ENCODE results near the gene LRRC3.

Gene LRRC3

GRCh38 chr21:44455524-44456213 is 359 bp downstream of the LRRC3 start:
- peak overlapping the region; percentile 61 for H3K4me3 ChIP-seq (ENCODE audit: low read length)
- peak; percentile 25; the same call in 1 of the 2 replicates for TF ChIP-seq CTCF (conservative IDR thresholded peaks at IDR 0.05; ENCODE audit: low read length)
- DNase-seq (ENCODE audit: low read depth): peak; percentile 25

- peak overlapping the region; percentile 61 for H3K4me3 ChIP-seq (ENCODE audit: low read length)
Measured at GRCh38 chr21:44456214-44456914, 1.1 kb downstream of the LRRC3 start.

GRCh38 chr21:44456915-44457736 is 1.8 kb downstream of the LRRC3 start:
- TF ChIP-seq CTCF (conservative IDR thresholded peaks at IDR 0.05; ENCODE audit: low read length): no peak
- no peak overlapping the region for H3K4me3 ChIP-seq (ENCODE audit: low read length)
- no peak for DNase-seq (ENCODE audit: low read depth)

More at GRCh38 chr21:44456214-44456914, 1.1 kb downstream of the LRRC3 start:
- DNase-seq (ENCODE audit: low read depth): no peak
- no peak for TF ChIP-seq CTCF (conservative IDR thresholded peaks at IDR 0.05; ENCODE audit: low read length)

- no peak overlapping the region for H3K4me3 ChIP-seq (ENCODE audit: low read length)
- TF ChIP-seq CTCF (conservative IDR thresholded peaks at IDR 0.05; ENCODE audit: low read length): no peak
- no peak for DNase-seq (ENCODE audit: low read depth)
Measured at GRCh38 chr21:44458971-44459711, 3.8 kb downstream of the LRRC3 start.

- TF ChIP-seq CTCF (conservative IDR thresholded peaks at IDR 0.05; ENCODE audit: low read length): no peak
- no peak for DNase-seq (ENCODE audit: low read depth)
- no peak overlapping the region for H3K4me3 ChIP-seq (ENCODE audit: low read length)
Measured at GRCh38 chr21:44459712-44460440, 4.6 kb downstream of the LRRC3 start.

- no peak overlapping the region for H3K4me3 ChIP-seq (ENCODE audit: low read length)
- DNase-seq (ENCODE audit: low read depth): no peak
- TF ChIP-seq CTCF (conservative IDR thresholded peaks at IDR 0.05; ENCODE audit: low read length): no peak
Measured at GRCh38 chr21:44460441-44460755, 5.1 kb downstream of the LRRC3 start.

Data from AG10803 (cell line).